Activated gamma-delta T cell (primary cell): Measurements from ENCODE around the gene KAZN.

ENCODE experiments used
- DNase-seq: peaks from one replicate; lab custom pipeline; 2025; lab: John Stamatoyannopoulos, UW

Gene KAZN

DNA sequence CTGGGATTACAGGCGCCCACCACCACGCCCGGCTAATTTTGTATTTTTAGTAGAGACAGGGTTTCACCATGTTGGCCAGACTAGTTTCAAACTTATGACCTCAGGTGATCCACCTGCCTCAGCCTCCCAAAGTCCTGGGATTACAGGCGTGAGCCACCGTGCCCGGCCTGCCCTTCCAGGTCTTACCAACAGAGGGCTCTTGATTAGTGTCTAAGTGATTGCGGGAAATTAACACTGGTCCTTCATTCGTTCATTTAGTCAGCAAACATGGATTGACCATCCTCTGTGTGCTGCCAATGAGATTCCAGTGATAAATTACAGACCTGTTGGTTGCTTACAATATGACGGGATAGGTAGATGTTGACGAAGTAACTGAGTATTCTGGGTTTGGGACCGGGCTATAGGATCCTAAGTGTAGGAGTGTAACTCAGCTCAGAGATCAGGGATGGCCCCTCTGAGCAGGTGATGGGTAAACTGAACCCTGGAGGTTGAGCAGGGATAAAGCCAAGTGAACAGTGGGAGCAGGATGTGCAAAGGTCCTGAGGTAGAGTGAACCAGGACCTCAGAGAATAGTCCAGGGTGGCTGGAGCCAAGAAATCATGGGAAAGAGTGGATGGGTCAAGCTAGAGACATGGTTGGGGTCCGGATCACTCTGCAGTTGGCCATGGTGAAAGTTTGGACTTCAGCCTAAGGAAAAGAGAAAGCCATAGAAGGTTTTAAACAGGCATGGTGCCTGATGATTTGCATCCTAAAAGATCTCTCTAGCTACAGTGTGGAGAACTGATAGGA is 171.2 kb downstream of the KAZN start:
- no peak for DNase-seq

DNA sequence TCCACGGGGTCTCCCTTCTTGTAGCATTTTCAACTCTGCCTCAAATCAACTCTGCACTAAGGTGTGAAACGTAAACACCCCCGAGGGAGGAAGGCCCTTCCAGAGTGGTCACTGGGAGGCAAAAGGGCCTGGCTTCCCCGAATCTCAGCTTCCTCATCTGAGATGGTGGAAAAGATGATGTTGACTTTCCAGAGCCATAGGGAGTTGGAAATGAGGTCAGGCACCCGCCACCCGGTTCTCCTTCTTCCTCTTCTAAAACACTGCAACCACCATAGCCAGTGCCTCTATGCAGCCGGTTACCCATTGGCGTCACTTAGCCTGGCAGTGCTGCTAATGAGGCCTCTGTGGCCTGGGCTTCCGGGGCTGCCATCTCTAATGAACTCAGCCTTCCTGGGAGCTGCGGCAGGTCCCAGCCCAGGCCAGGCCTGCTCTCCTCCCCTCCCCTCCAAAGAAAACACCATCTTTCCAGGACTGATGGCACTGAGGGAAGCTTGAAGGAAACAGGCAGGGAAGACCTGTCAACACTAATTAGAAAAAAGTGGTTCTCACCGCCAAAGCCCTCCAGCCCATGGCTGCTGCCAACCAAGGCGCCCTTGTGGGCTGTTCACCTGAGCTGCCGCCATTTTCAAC is 175.0 kb downstream of the KAZN start:
- no peak for DNase-seq

DNA sequence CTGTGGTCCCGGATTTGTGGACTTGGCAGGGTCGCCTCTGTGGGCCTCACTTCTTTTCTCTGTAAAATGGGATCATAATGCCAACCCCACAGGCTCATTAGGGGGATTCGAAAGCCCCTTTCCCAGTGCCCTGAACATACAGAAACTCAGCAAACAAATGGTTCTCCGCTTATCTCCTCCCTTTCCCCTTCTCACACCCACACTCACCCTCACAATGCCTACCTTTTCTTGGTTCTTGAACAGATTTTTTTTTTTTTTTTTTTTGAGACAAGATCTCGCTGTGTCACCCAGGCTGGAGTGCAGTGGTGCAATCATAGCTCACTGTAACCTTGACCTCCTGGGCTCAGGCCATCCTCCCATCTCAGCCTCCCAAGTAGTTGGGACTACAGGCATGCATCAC is 175.7 kb downstream of the KAZN start:
- DNase-seq, result no peak

DNA sequence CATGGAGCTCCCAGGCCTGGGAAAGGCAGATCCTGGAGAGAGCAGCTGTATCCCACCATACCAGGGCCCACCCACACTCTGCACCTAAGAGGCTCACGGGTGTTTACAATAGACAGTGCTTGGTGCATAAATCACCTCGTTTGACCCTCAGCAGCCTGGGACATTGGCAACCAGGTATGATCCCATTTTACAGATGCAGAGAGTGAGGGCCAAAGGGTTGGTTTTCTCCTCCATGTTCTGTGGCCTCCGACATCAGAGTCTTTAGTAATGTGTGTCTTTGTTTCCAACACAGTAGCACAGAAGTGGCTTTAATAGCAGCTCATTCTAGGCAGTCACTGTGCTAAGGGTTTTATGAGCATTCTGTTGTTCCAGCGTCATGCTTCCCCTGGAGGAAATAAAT is 176.5 kb downstream of the KAZN start:
- DNase-seq, result no peak

DNA sequence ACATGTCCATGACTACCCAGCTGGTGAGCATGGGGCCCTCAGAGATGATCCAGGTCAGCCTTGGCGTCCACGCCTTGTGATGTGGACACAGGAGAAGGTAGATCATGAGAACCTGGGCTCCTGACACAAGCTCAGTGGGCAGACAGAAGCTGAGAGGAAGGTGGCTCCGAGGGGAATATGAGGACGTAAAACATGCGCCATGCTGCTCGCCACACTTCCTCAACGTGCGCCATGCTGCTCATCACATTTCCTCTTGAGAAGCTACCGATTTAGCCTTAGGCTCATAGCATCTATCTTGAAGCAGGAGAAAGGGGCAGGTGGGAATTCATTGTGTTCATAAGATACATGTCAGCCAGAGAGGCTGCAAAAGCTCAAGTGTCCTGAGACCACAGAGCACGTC is 176.9 kb downstream of the KAZN start:
- DNase-seq, result no peak

DNA sequence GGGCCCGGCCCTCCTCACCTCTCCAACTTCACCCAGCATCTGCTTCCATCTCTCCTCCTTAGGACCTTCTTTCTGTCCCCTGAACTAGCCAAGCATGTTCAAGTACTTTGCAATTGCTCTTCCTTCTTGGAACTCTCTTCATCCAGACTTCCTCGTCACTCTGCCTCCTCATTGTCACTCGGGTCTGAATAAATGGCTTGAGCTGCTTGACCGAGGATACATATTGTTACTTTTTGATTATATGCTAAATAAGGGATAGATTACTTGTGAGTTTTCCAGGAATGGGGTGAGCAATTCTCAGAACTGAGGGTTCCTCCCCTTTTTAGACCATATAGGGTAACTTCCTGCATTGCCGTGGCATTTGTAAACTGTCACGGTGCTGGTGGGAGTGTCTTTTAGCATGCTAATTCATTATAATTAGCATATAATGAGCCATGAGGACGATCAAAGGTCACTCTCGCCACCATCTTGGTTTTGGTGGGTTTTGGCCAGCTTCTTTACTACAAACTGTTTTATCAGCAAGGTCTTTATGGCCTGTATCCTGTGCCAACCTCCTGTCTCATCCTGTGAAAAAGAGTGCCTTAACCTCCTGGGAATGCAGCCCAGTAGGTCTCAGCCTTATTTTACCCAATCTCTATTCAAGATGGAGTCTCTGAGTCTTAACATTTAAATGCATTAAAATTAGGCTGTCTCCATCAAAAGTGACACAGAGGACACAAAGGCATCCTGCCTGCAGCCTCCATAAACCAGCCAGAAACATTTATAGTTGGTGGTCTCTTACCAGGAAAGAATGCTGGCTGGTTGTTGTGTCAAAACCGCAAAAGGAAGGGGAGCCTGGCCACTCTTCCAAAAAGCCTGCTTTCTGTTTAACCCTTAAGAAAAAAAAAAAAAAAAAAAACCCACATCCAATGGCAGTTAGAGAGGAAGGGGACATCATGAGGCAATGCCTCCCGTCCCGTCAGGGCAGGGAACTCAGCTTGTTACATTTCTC is 179.3 kb downstream of the KAZN start:
- DNase-seq, result no peak

DNA sequence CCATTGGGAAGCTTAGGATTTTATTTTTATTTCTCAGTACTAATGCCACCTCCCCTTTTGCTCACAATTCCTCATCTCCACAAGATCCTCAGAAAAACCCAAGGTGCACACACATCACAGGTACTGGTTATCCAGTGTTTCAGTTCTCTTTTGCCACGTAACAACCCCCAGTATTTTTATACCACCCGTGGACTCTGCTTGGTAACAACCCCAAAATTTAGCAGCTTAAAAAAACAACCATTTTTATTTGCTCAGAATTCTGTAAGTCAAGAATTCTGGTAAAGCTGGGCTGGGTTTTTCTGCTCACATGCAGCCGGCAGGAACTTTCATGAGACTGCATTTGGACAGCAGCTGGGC is 180.0 kb downstream of the KAZN start:
- no peak for DNase-seq

DNA sequence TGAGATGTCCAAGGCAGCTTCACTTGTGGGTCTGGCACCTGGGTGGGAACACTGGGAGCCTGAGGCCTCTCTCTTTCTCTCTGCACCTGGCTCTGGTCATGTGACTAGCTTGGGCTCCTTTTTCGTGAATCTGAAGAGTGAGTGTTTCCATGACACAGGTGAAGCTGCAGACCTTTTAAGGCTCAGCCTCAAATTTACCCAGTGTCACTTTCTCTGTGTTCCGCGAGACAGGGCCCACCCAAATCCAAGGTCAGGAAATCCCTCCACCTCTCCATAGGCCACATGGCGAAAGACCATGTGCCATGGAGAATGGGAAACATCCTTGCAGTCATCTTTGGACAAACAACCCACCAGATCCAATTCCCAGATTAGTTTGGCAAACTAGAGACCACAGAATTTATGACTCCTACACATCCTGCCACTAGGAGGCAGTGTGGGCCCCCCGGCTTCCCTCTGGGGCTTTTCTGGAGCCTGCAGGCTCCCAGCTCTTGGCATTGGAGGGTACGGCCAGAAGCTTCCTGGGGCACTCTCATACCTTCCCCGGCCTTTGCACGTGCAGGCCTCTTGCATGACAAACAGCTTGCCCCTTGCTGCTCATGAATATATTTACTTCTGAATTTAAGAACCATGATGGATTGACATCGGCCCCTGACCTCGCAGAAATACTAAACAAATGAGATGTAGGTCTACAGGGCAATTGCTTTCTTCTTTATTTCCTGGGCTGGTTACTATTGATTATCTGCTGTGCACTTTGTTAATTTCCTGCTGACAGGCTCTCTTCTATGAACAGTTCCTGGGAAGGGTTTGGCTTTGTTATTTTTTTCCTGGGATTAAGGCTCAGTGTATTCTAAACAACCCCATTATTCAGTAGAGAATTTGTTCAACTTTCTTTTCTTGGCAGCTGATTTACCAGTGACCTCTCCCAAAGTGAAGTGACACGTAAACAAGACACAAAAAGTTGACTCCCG is 180.7 kb downstream of the KAZN start:
- no peak for DNase-seq

DNA sequence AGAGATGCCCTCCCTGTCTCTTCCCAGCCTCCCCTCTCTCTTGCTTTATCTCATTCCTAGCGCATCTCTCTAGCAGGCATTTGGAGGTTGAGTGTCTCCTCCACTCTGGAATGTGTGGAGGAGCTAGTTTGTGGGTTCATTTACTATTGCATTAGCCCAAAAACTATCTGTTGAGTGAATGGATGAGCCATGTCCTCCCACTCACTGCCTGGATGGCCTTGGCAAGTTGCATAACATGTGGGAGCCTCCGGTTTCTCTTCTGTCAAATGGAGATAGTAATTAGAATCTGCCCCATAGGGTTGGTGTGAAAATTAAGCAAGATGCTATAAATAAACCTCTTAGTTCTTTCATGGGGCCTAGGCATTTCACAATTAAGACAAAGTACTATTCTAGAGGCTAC is 181.8 kb downstream of the KAZN start:
- no peak for DNase-seq

DNA sequence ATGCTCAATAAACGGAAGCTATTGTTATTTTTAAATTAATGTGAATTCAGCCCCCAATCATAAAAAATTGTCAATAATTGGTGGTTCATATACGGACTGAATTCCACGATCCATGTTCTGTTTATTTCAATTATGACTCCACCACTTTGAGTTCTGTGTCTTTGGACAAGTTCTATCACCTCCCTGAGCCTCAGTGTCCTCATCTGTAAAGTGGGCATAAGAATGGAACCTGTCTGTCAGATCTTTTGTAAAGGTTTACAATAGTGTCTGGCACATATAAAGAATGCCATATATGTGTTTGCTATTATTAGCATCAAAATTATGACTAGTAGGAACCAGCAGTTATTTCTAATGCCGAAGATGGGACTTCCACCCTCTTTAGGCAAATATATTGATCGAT is 183.3 kb downstream of the KAZN start:
- DNase-seq, result no peak

DNA sequence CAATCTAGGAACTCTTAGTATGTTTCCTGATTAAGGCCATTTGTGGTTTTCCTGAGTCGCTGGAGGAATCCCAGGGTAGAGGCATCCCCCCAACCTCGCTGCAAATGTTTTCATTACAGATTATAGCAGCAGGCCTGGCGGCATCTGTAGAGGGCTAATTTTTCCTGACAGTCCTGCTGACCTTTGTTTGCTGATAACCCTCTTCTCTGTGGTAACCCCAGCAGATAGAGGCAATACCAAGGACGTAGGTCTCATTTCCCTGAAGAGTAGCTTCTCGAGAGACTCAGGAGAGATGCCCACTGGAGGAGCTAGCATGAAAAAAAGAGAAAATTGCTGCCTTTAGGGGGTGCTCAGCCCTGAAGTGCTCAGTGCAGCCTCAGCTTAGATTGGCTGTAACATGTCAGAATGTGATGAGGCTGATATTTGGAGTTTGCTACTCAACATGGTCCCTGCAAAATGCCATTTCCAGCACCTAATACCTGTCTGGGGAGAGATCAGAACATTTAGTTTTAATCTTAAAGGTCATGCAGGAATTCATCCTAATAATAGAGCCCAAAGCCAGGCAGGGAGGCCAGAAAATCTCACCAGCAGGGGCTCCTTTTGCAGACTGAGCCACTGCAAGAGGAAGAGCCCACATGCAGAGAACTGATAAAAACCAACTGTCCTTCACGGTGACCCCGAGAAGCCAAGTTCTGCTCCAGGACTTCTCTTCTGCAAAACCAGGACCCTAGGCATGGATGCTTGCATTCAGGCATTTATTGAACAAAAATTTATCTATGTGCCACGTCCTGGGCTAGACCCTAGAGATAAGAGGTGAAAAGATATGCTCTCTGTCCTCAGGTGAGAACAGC is 184.5 kb downstream of the KAZN start:
- DNase-seq, result no peak

DNA sequence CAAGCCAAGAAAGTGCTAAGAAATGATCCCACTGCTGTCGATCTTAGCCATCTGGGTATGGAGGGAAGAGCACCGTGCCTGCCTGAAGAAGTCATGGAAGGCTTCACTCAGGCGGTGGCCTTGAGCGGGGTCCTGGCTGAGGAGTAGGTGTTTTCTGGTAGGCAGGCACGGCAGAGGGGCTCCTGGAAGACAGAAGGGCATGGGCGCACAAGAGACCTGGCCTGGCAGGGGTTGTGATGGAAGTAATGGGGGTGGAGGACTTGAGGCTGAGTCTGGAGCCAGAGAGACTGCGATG is 185.1 kb downstream of the KAZN start:
- no peak for DNase-seq

DNA sequence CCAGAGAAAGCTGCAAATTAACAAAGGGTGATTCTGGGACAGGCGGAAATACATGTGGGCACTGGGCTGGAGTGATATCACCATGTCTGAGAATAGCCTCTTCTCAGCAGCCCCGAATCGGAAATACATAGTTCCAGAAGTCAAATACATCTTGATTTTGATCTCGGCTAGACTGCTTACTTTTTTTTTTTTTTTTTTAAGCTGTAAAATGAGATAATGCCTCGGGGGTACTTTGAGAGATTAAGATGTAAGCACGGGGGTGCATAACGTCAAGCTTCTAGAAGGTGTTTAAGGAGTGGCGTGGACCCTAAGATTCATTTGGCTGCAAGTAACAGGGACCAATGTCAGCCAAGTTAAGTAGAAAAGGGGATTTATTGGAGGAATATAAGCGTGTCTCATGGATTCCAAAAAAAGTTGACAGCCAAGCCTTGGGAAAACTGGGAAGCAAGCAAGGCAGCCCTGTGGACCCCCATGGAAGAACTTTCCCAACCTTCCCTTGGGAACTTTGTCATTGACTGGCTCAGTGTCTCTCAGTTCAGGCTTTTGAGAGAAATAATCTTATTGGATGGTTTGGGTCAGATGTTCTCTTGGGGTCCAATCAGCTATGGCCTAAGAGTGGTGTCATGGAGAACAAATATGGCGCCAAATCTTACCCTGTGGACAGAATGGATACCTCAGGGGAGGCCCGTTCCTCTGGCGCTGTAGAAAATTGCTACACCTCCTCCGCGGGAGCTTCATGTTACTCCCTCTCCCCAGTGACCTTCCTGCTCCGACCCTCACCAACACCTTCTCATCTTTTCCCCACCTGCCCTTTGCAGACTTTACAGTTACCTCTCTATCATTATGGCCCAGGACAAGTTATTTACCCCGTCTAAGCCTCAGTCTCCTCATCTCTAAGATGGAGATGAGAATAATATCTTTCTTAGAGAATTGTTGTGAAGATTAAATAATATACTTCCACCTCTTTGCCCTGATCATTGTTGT is 186.6 kb downstream of the KAZN start:
- DNase-seq, result no peak

DNA sequence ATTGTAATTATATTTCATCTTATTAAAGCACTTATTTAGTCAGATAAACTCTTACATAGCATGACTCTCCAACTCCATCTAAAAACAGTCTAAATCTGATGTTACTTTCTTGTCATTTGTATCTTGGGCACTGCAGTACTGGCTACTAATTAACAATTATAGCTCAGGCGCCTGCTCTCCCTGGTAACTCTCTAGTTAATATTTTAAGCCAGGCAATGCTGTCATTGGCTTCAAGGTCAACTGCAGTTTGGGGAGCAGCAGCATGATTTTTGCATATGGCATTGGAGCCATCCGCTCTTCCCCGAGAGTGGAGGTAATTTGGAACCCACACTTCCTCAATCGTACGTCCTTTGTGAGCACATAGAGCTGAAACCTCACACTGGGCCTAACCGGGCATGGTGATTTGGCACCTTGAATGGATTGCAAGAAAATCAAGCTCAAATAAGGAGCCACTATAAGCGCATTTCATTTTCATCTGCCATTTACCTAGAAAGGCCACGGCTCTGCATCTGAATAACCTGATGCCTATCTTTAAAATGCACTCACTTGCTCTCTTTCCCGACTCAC is 187.7 kb downstream of the KAZN start:
- DNase-seq, result no peak

DNA sequence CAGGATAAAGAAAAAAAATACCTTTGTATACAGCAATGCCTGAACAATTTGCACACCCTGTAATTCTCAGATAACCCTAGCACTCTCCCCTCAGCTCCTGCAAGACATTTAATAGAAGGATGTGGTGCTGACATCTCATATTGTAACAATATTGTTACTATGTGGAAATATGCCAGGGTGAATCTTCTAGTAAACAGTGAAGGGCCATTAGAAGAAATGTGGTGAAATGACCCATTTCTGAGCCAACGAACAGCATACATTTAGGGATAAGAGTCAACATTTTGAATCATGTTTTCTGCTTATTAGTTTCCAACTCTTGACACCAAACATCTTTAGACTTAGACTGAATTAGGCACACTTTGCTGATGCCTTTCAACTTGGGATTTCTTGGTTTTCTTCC is 188.2 kb downstream of the KAZN start:
- no peak for DNase-seq

DNA sequence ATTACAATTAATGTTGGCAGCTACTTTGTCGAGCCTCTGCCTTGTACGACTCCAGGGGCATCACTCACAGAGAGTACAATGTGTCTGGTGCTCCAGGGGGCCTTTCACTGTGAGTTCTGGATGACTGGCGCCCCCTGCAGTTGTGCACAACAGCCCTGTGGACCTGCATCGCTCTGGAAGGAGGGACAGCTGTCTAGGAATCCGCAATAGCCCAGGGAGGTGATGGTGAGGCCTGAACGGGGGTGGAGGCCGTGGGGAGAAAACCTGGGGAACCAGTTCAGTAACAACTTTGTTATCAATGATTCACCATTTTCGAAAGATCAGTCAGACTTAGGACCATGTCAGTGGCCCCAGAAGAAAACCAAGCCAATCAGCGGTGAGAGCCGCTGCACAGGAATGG is 189.1 kb downstream of the KAZN start:
- DNase-seq, result no peak

DNA sequence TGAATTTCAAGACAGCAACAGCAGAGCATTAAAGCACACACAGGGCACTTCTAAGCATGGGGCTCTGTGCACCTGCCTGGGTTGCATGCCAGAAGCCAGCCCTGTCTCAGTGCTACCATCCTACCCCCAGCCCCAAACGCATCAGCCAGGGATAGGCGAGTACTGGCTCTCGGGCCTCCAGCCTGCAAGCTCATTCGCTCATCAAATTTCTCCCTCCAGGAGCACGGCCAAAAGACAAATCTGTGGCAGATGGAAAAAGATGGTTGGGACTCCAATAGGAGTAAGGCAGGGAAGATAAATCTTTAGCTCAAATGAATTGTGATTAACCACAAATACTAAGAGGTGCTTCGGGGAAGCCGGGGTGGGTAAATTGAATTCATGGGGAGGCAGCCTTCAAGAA is 189.6 kb downstream of the KAZN start:
- no peak for DNase-seq

DNA sequence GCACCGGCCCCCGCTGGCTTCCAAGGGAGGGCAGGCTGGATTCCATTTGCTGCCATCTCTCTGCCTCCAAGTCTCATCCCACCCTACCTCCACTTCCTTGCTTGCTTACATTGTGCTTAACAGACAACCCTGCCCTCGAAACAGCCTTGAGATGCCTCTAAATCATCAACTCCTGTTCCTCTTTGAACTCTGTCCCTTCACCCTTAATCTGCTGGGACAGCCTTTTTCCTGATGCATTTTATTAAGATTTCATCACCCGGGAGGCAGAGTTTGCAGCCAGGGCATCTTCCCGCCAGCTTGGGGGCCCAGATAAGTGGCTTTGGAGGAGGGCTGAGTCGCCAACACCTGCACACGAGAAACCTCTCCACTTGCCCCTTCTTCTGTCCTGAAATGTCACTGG is 192.5 kb downstream of the KAZN start:
- no peak for DNase-seq

DNA sequence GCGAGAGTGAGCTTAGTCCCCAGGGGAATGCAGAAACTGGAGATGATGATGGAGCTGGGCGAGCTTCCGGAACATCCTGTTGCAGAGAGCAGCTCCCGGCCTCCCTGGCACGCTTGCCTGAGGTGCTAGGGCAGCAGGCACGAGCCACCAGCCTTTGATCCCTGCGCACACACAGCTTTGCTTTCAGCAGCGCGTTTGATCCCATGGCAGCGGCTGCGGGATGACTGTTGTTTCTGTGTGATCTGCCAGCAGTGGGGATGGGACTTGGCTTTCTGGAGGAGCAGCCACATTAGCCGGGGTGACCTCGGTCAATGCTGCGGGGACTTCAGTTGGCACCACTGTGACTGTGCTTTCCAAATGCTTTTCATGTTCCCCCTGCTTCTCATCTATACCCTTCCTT is 193.2 kb downstream of the KAZN start:
- DNase-seq, result no peak
